HG02763 (cell line): Measurements from ENCODE around the gene TIAL1.
"Not testable (repeated sequence)": the region's sequence is repeated elsewhere in the genome, so short reads cannot be mapped to it uniquely, and the experiment has no call there.

Experiments used
- ATAC-seq: cut with Tn5 transposase; IDR thresholded peaks from one replicate; pipeline ENCODE4 v1.9.1; 2021; ENCODE audit warnings: mild to moderate bottlenecking, moderate library complexity; ENCODE audit not compliant: unreplicated experiment

The TIAL1 gene

DNA sequence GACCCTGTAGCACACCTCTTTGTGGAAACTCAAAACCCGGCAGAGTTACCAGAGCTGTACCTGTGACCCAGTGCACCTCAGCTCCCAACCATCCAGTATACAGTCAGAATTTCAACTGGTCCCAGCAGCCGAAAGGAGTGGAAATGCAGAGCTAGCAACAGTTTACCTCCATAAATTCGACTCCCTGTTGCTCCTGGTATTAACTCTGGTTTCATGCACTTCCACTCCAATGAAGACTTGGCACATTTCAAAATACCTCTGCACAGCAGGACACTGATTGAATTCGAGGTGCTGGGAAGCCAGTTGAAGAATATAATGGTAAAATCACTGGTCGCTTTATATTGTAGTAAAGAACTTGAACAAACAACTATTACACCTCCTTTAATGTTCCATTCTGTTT lies 17.9 kb upstream of the TIAL1 start:
- no peak for ATAC-seq

DNA sequence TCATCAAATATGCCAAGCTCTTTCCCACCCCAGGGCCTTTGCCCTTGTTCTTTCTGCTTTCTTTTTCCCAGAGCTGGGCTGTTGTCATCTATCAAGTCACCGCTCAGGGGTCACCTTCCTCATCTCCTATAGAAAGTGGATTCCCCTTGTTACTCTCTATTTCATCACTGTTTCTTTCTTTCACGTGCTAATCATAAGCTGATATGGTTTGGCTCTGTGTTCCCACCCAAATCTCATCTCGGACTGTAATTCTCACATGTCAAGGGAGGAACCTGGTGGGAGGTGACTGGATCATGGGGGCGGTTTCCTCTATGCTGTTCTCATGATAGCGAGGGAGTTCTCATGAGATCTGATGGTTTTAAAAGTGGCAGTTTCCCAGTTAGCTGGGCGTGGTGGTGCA lies 17.0 kb upstream of the TIAL1 start:
- no peak for ATAC-seq

- ATAC-seq: no peak
These were observed 14.7 kb upstream of the TIAL1 start for GRCh38 chr10:119611433-119611832.

GRCh38 chr10:119609516-119609915 lies 12.8 kb upstream of the TIAL1 start:
- no peak for ATAC-seq

DNA sequence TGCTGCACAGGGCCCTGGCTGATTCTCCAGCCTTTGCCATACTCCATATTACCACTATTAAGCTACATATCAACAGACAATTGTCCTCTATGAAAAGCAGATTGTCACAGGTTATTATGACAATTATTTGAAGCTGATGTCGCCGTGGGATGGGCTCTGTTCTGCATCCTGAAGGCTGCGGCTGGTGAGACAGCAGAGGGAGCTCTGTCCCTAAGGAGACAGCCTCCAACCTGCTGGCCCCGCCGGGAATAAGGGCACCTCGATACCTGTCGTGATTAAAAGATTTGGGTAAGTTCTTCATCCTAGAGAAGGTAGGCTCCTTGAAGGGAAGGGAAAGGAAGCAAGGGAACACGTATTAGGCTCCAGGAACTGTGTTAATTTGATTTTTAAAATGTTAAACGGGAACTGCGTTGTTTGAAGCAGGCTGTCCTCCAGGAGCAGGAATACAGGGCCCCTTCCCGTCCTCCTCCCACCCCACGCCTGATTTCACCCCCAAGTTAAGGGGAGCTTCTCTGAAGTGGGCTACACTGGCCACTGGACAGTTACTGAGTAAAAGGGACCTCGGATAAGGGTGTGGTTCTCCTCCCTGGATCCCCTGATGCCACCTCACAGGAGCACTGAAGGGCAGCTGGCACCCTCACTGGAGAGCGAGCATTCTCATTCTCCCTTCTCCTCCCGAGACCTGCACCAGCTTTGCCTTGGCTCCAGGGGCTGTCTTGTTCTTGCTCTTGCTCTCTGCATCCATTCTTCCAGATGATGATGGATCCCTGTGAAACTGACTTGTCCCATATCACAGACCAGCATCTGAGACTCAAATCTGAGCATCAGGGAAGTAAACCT lies 11.8 kb upstream of the TIAL1 start:
- no peak for ATAC-seq

DNA sequence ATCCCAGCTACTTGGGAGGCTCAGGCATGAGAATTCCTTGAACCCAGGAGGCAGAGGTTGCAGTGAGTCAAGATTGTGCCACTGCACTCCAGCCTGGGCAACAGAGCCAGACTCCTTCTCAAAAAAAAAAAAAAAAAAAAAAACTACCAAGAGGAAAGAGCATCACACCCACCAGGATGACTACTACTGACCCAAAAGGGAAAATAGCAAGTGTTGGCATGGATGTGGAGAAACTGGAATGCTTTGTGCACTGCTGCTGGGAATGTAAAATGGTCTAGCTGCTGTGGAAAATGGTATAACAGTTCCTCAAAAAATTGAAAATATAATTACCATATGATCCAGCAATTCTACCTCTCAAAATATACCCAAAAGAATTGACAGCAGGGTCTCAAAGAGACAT lies 7.7 kb upstream of the TIAL1 start:
- no peak for ATAC-seq

GRCh38 chr10:119602241-119603095 lies 5.7 kb upstream of the TIAL1 start:
- no peak for ATAC-seq

DNA sequence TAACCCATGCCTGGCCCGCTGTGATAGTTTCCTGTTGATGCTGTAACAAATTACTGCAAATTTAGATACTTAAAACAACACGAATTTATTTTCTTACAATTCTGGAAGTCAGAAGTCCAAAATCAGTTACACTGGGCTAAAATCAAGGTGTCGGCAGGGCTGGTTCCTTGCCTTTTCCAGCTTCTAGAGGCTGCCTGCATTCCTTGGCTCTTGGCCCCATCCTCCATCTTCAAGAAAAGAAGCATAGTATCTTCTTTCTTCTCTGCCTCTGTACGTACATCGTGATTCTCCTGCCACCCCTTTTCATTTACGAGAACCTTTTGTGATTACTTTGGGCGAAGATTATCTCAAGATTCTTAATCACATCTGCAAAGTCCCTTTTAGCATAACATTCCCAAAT lies 1.6 kb upstream of the TIAL1 start:
- ATAC-seq: no peak

- ATAC-seq: no peak
These were observed 832 bp upstream of the TIAL1 start for GRCh38 chr10:119597405-119598186.

DNA sequence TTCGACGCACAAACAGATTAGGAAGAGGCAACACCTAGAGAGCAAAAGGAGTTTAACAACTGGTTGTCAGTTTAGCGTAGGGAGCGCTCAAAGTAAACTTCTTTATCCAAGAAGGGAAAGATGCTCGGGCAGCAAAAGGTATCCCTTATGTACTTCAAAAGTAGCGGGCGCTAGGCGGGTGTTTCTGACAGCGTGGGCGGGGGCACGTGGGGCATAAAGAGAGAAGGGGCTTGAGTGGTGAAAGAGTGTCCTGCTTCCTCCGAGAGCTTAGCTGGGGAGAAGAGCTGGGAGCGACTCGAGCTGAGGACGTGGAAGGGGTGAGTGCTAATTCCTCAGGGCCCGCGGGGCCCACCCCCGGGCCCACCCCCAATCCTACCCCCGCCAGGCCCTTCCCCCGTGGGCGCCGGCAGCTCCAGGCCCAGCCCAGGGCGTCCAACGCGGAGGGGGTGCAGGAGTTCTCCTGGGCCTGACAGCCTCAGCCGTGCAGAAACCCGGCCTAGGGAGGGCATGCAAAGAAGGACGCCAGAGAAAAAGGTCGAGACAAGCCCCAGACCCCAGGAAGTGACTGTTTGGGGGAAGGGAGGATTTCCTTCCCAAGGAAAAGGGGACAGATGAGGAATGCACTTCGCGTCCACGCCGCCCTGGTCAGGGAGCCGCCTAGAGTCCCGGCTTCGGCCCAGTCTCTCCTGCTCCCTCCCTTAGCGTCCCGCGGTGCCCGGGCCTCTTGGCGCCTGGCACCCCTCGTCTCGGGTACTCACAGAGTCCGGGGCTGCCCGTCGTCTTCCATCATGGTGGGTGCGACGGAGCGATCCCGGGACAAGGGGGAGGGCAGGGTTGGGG lies 868 bp downstream of the TIAL1 start:
- ATAC-seq: peak; percentile 6

- ATAC-seq: no peak
These were observed 1.6 kb downstream of the TIAL1 start for GRCh38 chr10:119595134-119595675.

DNA sequence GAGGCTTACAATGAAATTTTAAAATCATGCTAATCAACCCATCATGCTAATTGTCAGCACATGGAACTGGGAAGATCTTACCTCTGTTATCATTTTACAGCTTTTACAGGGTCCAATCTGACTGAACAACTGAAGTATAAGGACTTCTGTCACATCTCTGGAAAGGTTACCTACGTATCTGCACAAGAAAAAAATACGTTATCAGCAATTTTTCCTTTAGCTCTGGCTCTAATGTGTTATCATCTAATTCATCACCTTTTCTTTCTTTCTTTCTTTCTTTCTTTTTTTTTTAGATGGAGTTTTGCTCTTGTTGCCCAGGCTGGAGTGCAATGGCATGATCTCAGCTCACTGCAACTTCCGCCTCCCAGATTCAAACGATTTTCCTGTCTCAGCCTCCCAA lies 8.7 kb downstream of the TIAL1 start:
- no peak for ATAC-seq

DNA sequence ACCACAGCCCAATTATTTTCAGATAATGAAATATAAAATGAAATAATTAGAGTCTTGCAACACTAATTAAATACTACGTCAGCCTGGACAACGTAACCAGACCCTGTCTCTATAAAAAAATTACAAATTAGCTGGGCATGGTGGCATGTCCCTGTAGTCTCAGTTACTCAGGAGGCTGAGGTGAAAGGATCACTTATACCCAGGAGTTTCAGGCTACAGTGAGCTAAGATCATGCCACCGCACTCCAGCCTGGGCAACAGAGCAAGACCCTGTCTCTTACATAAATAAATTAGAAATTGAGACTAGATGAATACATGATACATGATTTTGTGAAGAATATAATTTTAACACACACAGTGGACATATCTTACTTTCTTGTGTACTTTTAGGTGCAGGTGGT lies 18.4 kb downstream of the TIAL1 start:
- ATAC-seq: no peak

DNA sequence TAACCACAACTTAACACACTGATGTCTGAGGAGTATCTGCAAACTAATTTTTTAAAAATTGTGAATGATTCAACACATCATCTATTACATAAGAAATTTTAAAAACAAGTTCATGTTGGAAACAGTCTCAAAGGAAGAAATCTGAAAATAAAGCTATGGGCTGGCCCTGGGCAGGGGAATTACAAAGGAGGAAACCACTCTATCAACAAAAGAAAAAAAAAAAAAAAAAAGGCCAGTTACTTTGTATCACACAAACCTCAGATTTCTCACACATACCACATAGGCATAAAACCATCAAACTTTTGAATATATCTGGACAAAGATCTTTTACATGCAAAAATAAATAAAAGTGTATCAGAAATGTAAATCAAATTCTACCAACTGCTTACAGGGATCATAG lies 20.8 kb downstream of the TIAL1 start:
- ATAC-seq: no peak

DNA sequence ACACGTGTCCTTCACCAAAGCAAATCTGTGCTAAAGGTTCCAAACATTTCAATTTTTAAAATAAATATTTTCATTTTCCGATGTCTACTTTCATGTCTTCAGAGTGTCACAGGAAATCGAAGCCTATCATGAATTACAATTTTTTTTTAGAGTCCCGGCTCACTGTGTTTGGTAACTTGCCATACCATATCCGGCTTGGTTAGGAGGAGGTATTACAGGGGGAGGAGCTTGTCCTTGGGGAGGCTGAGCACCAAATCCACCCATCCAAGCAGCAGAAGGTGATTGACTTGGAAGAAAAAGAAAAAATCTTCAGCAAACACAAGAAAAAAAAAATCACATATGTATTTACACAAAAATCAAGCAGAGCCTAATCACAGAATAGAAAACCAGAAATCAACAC lies 21.3 kb downstream of the TIAL1 start:
- ATAC-seq: no peak

DNA sequence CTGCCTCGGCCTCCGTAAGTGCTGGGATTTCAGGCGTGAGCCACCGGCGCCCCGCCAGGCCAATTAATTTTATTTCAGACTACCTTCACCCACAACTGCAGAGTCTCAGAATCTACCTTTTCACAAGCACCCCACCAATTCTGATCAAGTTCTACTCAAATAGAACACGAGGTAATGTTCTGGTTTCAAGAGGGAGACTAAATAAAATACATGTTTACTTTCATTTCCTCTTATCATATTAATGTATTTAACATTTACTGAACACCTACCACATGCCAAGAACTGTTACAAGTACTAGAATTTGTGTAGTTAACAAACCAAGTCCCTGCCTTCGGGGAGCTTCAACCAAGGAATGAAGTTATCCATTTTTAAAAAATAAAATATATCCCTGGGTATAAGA lies 28.8 kb downstream of the TIAL1 start:
- ATAC-seq: no peak

DNA sequence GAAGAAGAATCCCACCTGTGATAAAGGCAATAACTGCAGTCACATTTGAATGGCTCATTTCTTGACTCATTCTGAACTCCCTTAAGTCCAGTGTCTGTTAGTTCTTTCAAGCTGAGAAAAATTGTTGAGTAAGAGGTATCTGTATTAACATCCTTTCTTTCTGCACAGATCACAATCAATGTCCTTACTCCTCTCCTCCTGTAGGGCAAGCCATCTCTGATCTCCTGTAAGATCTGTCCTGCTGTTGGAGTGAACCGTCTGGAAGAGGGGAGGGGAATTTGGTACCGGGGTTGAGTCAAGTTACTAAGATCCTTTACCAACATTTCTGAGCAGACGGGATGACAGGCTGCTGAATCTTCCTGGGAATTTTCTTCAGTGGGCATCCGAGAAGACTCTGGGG lies 34.7 kb downstream of the TIAL1 start:
- no peak for ATAC-seq

GRCh38 chr10:119559511-119559910 lies 37.3 kb downstream of the TIAL1 start:
- ATAC-seq: not testable (repeated sequence)

DNA sequence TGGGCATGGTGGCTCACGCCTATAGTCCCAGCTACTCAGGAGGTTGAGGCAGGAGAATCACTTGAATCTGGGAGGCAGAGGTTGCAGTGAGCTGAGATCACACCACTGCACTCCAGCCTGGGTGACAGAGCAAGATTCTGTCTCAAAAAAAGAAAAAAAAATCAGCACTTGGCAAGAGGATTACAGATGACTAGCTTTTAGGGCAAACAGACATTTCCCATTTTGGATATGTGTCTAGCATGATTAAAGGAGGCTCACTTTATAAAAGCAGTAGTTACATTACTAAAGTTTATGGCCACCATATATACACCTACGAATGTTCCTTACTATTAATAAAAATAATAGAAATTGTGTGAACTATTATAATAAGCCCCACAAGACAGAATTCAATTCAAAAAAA lies 40.7 kb downstream of the TIAL1 start:
- not testable (repeated sequence) for ATAC-seq

GRCh38 chr10:119555178-119555784 lies 41.5 kb downstream of the TIAL1 start:
- no peak for ATAC-seq
